ENCODE results near the gene TEX10. TPM values are rescaled to one million over a fixed set of nuclear protein-coding genes. Genes with fewer than 3 reads are reported as not detected.
"Not testable (repeated sequence)": the region's sequence is repeated elsewhere in the genome, so short reads cannot be mapped to it uniquely, and the experiment has no call there.

The TEX10 gene
- polyA plus RNA-seq, 1 of the 3 experiments (the other 2 are of a cell fraction) = 12.7 TPM

DNA sequence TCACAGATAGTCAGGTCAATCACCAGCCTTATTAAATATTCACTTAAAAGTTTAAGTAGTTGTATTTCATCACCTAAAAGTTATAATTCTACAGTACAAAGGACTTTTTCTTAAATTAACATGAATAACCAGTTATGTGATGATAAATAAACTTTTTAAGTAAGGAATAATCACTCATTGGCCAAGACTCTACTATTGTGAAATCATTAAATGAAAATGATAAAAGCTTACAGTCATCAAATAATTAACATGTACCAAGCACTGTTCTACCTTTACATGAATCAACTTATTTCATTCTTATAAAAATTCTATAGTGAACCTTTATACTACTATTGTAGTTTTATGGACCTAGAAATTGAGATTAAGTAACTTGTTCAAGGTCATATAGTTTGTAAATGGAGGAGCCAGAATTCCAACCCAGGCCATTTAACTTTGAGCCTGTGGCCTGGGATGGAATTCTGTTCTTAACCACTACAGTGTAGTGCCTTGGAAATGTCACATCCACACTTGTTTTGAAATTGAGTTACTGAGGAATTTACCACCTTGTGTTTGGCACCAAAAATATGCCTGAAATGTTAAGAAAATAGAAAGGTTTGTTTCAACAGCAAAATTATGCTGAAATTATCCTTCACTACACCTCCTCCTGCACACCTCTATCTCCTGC is 41.4 kb upstream of the TEX10 start:
- H3K9me3 ChIP-seq = no peaks in the 10 kb centered on the region
- no peak overlapping the region for H2AFZ ChIP-seq (ENCODE audit: low read depth)
- H3K27me3 ChIP-seq (ENCODE audit: insufficient read depth) = no peaks in the 10 kb centered on the region
- H3K4me1 ChIP-seq (ENCODE audit: control insufficient read depth in 1 of 2, insufficient read depth in 2 of 2, low read depth in 1 of 2, low read length in 1 of 2) = no peaks in the 10 kb centered on the region
- H3K9me2 ChIP-seq = no peaks in the 10 kb centered on the region
- H3K36me3 ChIP-seq (replicated peaks in 1 of 2; ENCODE audit: control insufficient read depth in 1 of 2, insufficient read depth in 2 of 2, low read length in 1 of 2) = peaks cover 0 to 9% of the 10 kb centered on the region in 2 experiments
- H3F3A ChIP-seq (replicated peaks; ENCODE audit: insufficient read depth) = no peaks in the 10 kb centered on the region
- no peak for TF ChIP-seq USF1 (IDR thresholded peaks at IDR 0.05; ENCODE audit: borderline replicate concordance, low read depth)
- TF ChIP-seq, protein P1, sequence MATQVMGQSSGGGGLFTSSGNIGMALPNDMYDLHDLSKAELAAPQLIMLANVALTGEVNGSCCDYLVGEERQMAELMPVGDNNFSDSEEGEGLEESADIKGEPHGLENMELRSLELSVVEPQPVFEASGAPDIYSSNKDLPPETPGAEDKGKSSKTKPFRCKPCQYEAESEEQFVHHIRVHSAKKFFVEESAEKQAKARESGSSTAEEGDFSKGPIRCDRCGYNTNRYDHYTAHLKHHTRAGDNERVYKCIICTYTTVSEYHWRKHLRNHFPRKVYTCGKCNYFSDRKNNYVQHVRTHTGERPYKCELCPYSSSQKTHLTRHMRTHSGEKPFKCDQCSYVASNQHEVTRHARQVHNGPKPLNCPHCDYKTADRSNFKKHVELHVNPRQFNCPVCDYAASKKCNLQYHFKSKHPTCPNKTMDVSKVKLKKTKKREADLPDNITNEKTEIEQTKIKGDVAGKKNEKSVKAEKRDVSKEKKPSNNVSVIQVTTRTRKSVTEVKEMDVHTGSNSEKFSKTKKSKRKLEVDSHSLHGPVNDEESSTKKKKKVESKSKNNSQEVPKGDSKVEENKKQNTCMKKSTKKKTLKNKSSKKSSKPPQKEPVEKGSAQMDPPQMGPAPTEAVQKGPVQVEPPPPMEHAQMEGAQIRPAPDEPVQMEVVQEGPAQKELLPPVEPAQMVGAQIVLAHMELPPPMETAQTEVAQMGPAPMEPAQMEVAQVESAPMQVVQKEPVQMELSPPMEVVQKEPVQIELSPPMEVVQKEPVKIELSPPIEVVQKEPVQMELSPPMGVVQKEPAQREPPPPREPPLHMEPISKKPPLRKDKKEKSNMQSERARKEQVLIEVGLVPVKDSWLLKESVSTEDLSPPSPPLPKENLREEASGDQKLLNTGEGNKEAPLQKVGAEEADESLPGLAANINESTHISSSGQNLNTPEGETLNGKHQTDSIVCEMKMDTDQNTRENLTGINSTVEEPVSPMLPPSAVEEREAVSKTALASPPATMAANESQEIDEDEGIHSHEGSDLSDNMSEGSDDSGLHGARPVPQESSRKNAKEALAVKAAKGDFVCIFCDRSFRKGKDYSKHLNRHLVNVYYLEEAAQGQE (IDR thresholded peaks at IDR 0.05; ENCODE audit: low read depth, low read length) = no peak
- TF ChIP-seq, protein P2, sequence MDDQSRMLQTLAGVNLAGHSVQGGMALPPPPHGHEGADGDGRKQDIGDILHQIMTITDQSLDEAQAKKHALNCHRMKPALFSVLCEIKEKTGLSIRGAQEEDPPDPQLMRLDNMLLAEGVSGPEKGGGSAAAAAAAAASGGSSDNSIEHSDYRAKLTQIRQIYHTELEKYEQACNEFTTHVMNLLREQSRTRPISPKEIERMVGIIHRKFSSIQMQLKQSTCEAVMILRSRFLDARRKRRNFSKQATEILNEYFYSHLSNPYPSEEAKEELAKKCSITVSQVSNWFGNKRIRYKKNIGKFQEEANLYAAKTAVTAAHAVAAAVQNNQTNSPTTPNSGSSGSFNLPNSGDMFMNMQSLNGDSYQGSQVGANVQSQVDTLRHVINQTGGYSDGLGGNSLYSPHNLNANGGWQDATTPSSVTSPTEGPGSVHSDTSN (IDR thresholded peaks at IDR 0.05) = no peak
- no peak for TF ChIP-seq NFIC (IDR thresholded peaks at IDR 0.05; ENCODE audit: borderline replicate concordance)
- no peak for TF ChIP-seq NRF1 (IDR thresholded peaks at IDR 0.05; ENCODE audit: low read depth, low read length)
- TF ChIP-seq EZH2phosphoT487 (IDR thresholded peaks at IDR 0.05; ENCODE audit: borderline replicate concordance, low read depth) = no peak
- no peak for TF ChIP-seq YY1 (IDR thresholded peaks at IDR 0.05; ENCODE audit: low read depth)
- TF ChIP-seq FOXM1 (IDR thresholded peaks at IDR 0.05; ENCODE audit: low read depth) = no peak
- no peak for TF ChIP-seq RFX5 (IDR thresholded peaks at IDR 0.05; ENCODE audit: low read length)
- no peak for TF ChIP-seq POLR2AphosphoS5 (IDR thresholded peaks at IDR 0.05; ENCODE audit: low read depth, low read length)
- TF ChIP-seq RAD21 (IDR thresholded peaks at IDR 0.05; ENCODE audit: low read length) = no peak
- TF ChIP-seq MXI1 (IDR thresholded peaks at IDR 0.05; ENCODE audit: low read depth, low read length) = no peak
- TF ChIP-seq ZBTB33 (IDR thresholded peaks at IDR 0.05; ENCODE audit: borderline replicate concordance, low read depth) = no peak
- DNase-seq = no peak
- H4K20me1 ChIP-seq (ENCODE audit: insufficient read depth) = no peaks in the 10 kb centered on the region
- ChIA-PET CTCF (no interaction called here), POLR2A (no interaction called here)
- no peak overlapping the region for H3K9ac ChIP-seq
- H3K27ac ChIP-seq (ENCODE audit: low read depth in 2 of 2, low read length in 1 of 2) = no peak overlapping the region
- no peak overlapping the region for H3K4me3 ChIP-seq (ENCODE audit: low read depth in 2 of 2, low read length in 1 of 2)
- no peaks in the 10 kb centered on the region for H3K79me2 ChIP-seq (ENCODE audit: insufficient read depth)
- H3K4me2 ChIP-seq = no peak overlapping the region

DNA sequence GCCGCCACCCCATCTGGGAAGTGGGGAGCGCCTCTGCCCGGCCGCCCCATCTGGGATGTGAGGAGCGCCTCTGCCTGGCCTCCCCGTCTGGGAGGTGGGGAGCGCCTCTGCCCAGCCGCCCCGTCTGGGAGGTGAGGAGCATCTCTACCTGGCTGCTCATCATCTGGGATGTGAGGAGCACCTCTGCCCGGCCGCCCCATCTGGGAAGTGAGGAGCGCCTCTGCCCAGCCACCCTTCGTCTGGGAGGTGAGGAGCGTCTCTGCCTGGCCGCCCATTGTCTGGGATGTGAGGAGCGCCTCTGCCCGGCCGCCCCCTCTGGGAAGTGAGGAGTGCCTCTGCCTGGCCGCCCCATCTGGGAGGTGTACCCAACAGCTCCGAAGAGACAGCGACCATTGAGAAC is 40.2 kb upstream of the TEX10 start:
- H3F3A ChIP-seq (replicated peaks; ENCODE audit: insufficient read depth); CTCF ChIA-PET; H4K20me1 ChIP-seq (ENCODE audit: insufficient read depth); H3K79me2 ChIP-seq (ENCODE audit: insufficient read depth); H2AFZ ChIP-seq (ENCODE audit: low read depth); H3K9ac ChIP-seq; H3K4me2 ChIP-seq; H3K9me3 ChIP-seq; H3K27ac ChIP-seq (ENCODE audit: low read depth in 2 of 2, low read length in 1 of 2); POLR2A ChIA-PET; H3K4me3 ChIP-seq (ENCODE audit: low read depth in 2 of 2, low read length in 1 of 2); DNase-seq; H3K4me1 ChIP-seq (ENCODE audit: control insufficient read depth in 1 of 2, insufficient read depth in 2 of 2, low read depth in 1 of 2, low read length in 1 of 2); H3K27me3 ChIP-seq (ENCODE audit: insufficient read depth); H3K36me3 ChIP-seq (replicated peaks in 1 of 2; ENCODE audit: control insufficient read depth in 1 of 2, insufficient read depth in 2 of 2, low read length in 1 of 2); H3K9me2 ChIP-seq: not testable (repeated sequence)
- 92% methylated on average over 6 of the region's 21 CpGs for WGBS (ENCODE audit: low lambda C conversion rate)
